HG02884 (cell line): ENCODE results near the gene SGMS1.
A peak's percentile ranks its signal among the peaks of the same experiment; 100 is the strongest.
"Not testable (repeated sequence)": the region's sequence is repeated elsewhere in the genome, so short reads cannot be mapped to it uniquely, and the experiment has no call there.

Source experiments
- ATAC-seq: cut with Tn5 transposase; IDR thresholded peaks from one replicate; pipeline ENCODE4 v1.9.1; 2021; ENCODE audit warnings: mild to moderate bottlenecking, moderate library complexity; ENCODE audit not compliant: unreplicated experiment

SGMS1 gene

DNA sequence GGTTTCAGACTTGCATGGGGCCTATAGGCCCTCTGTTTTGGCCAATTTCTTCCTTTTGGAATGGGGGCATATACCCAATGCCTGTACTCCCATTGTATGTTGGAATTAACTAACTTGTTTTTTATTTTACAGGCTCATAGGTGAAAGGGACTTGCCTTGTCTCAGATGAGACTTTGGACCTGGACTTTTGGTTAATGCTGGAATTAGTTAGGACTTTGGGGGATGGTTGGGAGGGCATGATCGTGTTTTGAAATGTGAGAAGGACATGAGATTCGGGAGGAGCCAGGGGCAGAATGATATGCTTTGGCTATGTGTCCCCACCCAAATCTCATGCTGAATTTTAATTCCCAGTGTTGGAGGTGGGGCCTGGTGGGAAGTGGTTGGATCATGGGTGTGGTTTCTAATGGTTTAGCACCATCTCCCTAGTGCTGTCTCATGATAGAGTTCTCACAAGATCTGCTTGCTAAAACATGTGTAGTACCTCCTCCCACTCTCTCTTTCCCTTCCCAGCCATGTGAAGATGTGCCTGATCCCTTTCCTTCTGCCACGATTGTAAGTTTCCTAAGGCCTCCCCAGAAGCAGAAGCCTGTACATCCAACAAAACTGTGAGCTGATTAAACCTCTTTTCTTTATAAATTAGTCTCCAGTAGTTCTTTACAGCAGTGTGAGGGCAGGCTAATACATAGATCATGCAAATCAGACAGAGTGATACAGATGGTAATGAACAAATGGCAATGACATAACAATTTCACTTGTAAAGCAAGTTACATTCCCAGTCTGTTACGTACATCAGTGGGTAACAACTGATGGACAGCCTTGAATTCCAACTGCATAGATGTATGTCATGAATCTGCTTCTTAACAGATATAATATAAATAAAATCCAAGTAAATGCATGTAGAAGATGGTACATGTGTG is 146.2 kb downstream of the SGMS1 start:
- no peak for ATAC-seq

DNA sequence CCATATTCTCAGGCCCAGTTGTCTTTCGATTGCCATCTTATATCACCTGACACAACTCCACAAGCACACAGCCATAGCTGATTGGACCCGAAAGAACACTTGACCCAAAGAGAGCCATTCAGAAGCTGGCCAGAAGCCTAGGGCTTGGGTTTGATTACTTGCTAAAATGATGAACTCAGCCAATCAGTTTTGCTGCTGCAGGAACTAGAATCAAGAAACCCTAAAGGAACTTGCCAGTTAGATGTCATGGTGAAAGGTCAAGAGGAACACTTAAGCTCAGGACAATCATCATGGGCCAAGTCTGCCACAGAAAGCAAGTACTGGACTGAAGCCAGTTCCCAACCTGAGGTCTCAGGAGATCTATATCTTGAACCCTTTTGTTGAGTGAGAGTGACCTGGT is 150.0 kb downstream of the SGMS1 start:
- no peak for ATAC-seq

DNA sequence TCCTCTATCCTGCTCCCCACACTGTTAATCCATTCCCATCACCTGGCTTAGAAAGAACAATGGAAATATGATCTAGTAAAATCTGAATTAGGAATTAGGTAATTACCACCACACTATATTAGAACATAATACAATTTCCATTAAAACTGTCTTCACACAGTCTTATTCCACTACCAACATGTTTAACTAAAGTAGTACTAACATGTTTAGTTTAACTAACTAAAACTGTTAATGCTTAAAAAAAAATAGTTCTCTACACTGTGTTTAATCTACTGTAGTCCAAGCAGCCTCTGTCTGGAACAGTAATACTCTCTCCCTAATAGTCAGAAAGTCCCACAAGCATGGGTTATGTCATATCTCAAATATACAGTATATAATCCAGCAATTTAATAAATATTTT is 150.8 kb downstream of the SGMS1 start:
- no peak for ATAC-seq

DNA sequence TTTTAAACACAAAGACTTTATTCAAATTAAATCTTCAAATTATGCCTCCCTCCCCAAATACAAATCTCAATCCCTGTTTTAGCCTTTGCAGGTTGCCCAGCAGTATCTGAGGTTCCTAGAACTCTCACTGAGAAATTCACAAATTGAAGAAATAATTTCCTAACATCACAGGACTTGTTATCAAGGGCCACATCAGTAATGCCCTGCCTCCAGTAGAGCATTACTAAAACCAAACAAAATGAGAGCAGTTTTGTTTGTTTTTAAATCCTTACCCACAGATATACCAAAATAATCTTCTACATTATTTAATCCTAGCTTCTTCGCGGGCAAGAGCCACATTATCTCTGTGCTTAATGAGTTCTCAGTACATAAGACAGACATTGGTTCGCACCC is 152.2 kb downstream of the SGMS1 start:
- no peak for ATAC-seq

DNA sequence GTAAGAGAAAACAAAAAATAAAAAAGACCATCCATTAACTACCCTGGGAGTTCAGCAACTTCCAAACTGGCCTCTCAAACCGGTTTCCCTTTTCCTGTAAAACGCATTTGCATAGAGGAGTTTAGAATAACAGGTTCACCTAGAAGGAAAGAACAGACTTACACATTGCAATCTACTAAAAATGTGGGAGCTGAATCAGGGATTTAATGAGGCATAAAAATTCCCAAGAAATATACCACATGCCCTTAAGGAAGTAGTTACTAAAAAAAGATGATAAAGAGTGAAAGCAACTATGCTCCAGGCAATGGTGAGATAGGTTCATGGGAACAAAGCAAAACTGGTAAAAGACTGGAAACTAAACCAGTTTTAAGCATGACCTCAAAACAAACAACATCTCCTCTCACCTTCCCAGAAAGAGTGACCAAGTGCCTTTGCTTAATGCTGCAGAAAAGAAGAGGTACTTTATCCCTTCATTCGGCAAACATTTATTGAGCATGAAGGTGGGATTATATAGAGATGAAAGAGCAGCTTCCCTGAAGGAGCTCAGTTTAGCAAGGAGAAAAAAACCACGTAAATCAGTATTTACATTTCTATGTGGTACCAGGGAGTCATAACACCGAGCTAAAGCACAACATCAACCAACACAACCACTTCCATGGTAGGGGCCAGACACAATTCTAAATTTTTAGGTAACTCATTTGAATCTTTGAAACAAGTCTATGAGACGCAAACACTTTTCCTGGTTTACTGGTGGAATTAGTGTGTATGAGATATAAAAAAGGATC is 152.8 kb downstream of the SGMS1 start:
- ATAC-seq: no peak

DNA sequence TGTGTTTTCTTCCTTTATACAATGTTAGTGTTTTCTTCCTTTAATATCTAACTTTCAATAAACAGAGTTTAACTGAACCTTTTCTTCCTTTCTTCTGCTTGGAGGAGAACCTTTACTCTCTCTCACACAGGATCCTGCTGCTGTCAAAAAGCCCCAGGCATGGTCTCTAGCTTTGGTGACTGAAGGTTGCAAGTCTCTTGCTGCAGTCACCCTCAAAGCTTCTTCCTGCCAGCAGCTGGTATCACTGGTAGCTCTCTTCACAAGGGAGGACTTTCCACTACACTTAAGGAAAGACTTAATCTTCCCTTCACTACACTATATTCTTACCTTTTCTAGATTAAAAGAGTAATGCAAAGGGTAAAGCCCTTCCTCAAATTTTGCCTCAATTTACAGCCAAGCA is 153.4 kb downstream of the SGMS1 start:
- ATAC-seq: peak; percentile 53

DNA sequence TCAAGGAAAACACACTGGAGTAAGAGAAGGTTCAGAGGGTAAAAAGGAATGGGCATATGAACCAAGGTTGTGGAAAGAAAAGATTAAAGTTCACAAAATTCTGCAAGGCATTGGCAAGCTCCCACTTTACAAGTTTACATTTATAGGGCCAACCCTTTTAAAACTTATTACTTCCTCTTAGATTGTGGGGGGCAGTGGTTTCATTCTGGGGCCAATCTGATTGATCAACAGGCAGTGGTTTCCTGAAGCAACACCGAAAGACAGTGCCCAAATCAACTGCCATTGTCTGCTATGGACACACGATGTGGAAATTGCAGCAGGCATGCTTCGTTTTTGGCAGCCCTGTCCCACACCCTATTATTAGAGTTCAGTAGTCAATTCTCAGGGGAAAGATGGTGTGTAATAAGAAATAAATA is 154.0 kb downstream of the SGMS1 start:
- no peak for ATAC-seq

DNA sequence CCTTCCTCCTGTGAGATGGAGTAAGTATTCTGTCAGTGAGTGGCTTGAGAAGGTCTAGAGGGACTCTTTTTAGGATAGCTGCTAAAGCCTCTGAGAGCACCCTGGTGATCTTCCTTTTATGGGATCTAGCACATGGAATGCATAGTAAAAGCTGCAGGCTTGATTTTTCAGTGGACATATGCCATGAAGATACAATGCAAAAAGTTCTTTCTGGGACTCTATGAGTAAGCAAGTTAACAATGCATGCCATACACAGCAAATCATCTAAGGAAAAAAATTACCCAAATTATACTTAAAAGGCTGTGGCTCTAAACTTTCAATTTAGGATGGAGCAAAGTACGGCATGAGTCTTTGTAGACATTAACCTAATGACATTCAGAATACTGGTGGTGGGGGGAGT is 154.5 kb downstream of the SGMS1 start:
- no peak for ATAC-seq

DNA sequence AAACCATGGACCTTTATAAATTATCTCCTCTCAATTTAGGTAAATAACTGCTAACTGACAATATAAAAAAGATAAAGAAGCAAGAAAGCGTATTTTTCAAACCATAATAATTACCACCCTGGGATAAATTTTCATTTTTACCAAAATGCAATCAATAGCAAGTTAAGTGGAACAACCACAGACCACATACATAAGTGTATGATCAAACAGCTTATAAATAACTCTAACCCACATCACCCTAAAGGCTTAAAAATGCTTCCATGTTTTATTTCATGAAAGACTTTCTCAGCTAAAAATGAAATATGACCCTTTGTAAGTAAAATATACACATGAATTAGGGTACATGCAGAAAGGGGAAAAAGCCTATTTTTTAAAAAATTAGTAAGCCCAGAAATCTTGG is 156.5 kb downstream of the SGMS1 start:
- no peak for ATAC-seq

DNA sequence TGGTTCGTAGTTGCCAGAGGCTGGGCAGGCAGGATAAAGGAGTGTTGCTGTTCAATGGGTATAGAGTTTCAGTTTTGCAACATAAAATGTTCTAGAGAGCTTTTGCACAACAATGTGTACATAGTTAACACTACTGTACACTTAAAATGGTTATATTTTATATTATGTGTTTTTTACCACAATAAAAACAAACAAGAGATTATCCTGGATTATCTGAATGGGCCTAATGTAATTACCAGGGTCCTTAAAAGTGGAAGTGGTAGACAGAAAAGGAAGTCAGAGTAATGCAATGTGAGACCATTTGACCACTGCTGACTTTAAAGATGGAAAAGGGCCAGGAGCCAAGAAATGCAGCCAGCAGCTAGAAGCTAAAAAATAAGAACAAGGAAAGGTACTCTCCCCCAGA is 159.7 kb downstream of the SGMS1 start:
- no peak for ATAC-seq

DNA sequence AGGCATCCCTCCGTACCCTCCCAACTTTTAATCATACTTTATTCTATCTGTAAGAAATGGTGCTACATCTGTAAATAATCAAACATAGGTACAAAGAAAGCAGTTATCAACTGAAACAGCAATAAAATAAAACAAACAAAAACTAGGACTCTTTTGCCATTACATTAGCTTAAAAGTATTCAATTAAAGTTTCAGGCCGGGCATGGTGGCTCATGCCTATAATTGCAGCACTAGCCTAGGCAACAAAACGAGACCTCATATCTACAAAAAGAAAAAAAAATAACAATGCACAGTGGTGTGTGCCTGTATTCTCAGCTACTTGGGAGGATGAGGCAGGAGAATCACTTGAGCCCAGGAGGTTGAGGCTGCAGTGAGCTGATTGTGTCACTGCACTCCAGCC is 161.9 kb downstream of the SGMS1 start:
- ATAC-seq: no peak

DNA sequence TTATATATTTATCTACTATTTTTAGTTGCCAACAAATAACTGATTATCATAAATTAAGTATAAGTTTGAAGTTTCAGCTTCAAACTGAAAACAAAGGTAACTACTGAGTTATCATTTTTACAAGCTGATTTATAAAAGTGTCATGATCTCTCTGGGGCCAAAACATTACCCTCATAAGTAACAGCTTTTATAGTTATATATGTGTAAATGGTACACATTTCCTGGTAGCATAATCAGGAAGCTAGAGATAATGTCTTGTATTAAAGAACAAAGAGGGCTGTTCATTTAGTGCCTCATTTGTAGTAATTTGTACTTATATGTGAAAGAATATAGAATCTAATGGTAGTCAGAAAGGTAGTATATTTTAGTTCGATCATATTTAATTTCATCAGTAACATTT is 162.6 kb downstream of the SGMS1 start:
- no peak for ATAC-seq

DNA sequence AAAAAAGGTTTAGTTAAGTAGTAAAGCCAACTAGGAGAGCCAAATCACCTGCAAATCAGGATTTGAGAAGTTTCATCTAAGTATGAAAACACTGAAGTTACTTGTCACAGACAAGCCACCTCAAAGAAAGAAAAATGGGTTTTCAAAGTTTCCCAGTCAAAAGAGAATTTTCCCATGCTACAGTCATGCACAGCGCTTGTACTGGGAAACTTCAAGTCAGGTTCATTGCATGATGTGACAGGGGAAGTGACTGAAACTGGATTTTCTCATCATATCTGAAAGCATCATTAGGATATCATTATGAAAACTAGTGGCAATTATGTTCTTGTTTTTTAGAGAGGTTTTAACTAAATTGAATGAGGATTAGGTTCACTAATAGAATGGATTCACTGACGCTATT is 167.0 kb downstream of the SGMS1 start:
- ATAC-seq: no peak

DNA sequence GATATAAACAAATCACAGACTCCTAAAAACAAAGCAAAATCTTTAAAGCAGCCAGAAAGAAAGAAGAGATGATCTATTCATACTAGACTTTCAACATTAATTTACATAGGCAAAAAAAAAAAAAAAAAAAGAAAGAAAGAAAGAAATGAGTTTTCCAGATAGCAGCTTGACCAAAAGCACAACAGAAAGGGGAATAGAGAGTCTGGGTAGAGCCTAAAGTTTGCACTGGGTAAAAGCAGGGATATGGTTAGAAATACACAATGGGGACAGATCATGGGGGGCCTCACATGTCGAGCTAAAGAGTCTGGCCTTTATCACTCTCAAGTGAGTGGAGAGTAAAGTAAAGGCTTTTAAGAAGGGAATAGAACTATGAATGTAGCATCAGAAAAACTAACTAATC is 169.8 kb downstream of the SGMS1 start:
- no peak for ATAC-seq

DNA sequence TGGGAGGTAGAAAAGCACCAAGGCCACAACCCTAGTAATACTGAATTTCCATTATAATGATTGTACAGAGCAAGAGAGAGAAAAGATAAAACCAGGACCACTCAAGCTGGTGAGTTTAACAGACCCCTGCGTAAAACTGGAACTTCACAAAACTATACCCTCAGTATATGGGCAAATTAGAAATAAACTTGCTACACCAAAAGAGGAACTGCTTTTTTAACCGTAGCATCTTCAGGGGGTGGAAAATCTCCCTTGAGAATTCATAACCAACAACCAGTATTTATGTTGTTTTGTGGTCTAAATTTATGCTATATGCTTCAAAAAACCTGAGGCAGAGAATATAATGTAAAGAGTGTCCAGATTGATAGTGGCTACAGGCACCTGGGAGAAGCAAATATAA is 171.2 kb downstream of the SGMS1 start:
- no peak for ATAC-seq

DNA sequence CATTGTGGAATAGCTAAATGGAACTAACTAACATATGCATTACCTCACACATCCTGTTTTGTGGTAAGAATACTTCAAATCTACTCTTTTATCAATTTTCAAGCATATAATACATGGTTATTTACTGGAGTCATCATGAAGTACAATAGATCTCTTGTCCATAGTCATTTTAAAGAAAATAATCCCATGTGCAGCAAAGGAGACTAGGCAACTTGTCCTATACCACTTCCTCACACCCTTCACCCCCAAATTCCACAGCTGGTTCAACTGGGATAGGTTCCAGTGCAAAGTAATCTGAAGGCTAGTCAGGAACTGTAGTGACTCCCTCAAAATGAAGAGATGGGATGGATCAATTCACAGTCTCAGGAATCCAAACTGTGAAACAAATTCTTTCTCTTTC is 176.1 kb downstream of the SGMS1 start:
- ATAC-seq: no peak

DNA sequence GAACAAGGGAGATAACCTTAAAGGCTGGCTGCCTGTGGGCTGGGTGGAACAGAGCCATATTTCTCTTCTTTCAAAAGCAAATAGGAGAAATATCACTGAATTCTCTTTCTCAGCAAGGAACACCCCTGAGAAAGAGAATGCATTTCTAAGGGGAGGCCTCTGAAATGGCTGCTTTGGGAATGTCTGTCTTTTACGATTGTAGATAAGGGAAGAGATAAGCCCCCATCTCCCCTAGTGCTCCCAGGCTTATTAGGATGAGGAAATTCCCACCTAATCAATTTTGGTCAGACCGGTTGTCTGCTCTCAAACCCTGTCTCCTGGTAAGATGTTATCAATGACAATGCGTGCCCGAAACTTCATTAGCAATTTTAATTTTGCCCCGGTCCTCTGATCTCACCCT is 178.0 kb downstream of the SGMS1 start:
- not testable (repeated sequence) for ATAC-seq

DNA sequence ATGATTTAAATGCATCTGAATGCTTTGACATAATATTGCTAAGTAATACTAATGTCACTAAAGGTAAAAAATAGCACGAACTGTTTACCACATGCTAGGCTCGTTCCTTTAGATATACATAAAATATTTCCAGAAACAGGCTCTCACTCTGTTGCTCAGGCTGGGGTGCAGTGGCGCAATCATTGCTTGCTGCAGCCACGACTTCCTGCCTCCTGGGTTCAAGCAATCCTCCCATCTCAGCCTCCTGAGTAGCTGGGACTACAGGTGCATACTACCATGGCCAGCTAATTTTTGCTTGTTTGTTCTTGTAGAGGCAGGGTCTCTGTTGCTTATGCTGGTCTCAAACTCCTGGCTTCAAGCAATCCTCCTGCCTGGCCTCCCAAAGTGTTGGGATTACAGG is 183.3 kb downstream of the SGMS1 start:
- ATAC-seq: no peak

DNA sequence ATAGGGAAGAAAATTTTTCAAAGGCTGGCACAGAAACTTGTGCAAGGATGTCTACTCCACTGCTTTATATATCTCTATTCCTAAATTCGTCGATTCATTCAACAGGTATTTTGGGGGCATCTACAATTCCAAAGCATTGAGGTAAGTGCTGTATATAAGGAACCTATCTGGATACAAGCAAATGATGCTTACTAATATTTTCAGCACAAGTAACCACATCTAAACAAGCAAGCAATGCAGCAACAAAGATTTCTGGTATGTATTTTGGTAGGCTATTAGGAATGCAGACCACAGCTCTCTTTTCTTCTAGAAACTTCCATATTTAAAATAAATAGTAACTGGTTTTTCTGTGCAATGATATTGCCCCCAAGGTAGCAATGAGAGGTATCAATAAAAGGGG is 183.9 kb downstream of the SGMS1 start:
- ATAC-seq: no peak

DNA sequence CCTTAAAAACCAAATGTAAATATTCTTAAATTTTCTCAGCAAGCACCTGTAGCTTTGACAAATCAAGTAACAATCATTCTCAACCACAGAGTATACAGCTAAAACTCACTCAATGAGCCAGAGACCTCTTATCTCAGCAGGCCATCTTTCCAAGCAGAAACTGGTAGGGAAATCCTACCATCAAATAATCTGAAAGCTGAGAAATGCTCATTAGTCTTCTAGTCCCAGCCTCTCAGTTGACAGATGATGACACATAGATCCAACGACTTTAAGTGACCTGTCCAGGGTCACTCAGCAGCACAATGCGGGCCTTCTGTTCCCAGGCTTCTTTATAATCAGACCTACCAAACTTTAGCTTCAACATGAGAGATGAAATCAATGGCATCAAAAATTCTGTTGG is 184.6 kb downstream of the SGMS1 start:
- no peak for ATAC-seq

DNA sequence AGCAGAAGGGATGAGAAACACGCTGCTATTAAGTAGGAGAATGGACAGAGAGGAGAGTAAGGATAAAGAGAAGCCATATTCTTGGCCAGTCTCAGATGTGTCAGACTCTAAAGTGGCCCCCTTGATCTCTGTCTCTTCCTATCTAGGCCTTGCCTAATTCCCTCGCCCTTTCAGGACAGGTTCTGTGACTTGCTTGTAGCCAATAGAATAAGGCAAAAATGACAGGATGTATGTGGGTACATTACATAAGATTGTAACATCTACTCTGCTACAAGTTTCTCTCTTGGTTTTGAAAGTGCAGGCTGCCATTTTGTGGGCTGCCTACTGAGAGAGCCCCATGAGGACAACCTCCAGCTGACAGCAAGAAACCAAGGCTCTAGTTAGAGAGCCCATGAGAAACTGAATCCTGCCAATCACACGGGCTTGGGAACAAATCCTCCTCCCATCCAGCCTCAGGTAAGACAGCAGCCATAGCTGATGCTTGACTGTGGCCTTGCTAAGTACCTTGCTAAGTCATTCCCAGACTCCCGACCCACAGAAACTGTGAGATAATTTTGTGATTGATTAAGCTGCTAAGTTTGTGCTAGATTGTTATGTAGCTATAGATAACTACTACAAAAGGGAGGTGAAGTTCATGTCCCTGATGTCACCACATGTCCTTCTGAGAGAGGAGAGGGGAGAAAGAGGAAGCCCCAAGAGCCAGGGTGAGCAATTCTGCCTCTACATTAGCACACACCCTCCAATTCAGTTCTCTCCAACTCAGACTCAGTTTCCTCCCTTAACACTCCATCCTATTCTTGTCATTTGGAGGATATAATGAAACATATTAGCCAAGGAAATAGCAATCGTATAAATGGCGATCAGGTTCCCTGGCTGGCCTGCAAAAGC is 185.5 kb downstream of the SGMS1 start:
- no peak for ATAC-seq
